ENCODE data around the gene BRPF1. TPM values are rescaled to one million over a fixed set of nuclear protein-coding genes. Genes with fewer than 3 reads are reported as not detected.

Gene BRPF1
- total and polyA plus RNA-seq, 2 donors from 2014 or later = 6.2 to 22.4 TPM

DNA sequence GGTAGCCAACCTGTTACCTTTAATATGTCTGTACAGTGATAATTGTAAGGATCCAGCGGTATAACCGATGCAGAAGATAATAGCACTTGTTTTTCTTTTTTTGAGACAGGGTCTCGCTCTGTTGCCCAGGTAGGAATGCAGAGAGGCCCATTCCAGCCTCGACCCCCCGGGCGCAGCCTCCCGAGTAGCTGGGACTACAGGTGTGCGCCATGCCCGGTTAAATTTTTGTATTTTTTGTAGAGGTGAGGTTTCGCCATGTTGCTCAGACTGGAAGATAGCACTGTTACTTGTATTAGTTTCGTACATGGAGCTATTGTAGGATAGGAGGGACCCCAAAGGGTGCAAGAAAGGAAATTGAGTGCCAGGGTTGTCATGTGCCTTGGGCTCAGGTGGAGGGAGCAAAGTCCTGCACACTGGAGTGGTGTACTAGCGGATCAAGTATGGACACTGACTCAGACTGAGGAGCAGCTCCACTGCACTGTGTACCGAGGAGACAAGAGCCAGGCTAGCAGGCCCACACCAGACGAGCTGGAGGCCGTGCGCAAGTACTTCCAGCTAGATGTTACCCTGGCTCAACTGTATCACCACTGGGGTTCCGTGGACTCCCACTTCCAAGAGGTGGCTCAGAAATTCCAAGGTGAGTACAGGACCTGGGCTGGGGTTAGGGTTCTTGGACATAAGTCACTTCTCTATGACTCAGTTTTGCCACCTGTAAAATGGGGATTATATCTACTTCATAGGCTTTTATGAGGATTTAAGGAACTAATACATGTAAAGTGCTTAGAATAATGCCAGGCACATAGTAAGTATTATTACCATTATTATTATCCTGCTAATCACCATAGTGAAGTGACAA lies 19.2 kb downstream of the BRPF1 start:
- H3K9me3 ChIP-seq (ENCODE audit: control insufficient read depth in 2 of 3, insufficient read depth in 1 of 3, low read length in 3 of 3) = no peaks in the 10 kb centered on the region
- peaks cover 0 to 21% (median 14%) of the 10 kb centered on the region in 3 donors for H3K4me1 ChIP-seq (ENCODE audit: control insufficient read depth in 2 of 3, insufficient read depth in 2 of 3, low read depth in 1 of 3, low read length in 3 of 3)
- peak overlapping the region; percentile 85 to 91 (median 87) for H3K4me3 ChIP-seq (ENCODE audit: low read length in 3 of 3)
- no peak for FAIRE-seq
- H3K36me3 ChIP-seq (ENCODE audit: control insufficient read depth in 2 of 3, insufficient read depth in 3 of 3, low read length in 3 of 3) = peaks cover 7 to 35% (median 28%) of the 10 kb centered on the region in 3 donors
- peak overlapping the region; percentile 86 to 91 for H3K27ac ChIP-seq (ENCODE audit: low read depth in 2 of 2, low read length in 2 of 2)
- peak overlapping the region; percentile 19 to 85 (median 82) for H3K9ac ChIP-seq (ENCODE audit: low read length in 3 of 3)
- peak in 3 of 5 donors; percentile 40 to 50 (median 49) for DNase-seq
- TF ChIP-seq, protein P1, sequence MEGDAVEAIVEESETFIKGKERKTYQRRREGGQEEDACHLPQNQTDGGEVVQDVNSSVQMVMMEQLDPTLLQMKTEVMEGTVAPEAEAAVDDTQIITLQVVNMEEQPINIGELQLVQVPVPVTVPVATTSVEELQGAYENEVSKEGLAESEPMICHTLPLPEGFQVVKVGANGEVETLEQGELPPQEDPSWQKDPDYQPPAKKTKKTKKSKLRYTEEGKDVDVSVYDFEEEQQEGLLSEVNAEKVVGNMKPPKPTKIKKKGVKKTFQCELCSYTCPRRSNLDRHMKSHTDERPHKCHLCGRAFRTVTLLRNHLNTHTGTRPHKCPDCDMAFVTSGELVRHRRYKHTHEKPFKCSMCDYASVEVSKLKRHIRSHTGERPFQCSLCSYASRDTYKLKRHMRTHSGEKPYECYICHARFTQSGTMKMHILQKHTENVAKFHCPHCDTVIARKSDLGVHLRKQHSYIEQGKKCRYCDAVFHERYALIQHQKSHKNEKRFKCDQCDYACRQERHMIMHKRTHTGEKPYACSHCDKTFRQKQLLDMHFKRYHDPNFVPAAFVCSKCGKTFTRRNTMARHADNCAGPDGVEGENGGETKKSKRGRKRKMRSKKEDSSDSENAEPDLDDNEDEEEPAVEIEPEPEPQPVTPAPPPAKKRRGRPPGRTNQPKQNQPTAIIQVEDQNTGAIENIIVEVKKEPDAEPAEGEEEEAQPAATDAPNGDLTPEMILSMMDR (IDR thresholded peaks at IDR 0.05; ENCODE audit: borderline replicate concordance, extremely low read depth, insufficient read depth) = no peak
- H3K27me3 ChIP-seq (ENCODE audit: control insufficient read depth, insufficient read depth, low read length) = no peaks in the 10 kb centered on the region
- intact Hi-C loops (cut with DNase I) = no loop called here

GRCh38 chr3:9754678-9755077 lies 23.1 kb downstream of the BRPF1 start:
- FAIRE-seq (no peak), DNase-seq (no peak)
- TF ChIP-seq, protein P1 (IDR thresholded peaks at IDR 0.05; ENCODE audit: borderline replicate concordance, extremely low read depth, insufficient read depth) = no peak
- Histone ChIP-seq H3K27ac (ENCODE audit: low read depth in 2 of 2, low read length in 2 of 2) (peak overlapping the region in 1 of 2 donors; percentile 10), H3K9ac (ENCODE audit: low read length in 3 of 3) (no peak overlapping the region), H3K4me1 (ENCODE audit: control insufficient read depth in 2 of 3, insufficient read depth in 2 of 3, low read depth in 1 of 3, low read length in 3 of 3) (peaks cover 0 to 18% (median 14%) of the 10 kb centered on the region in 3 donors), H3K27me3 (ENCODE audit: control insufficient read depth, insufficient read depth, low read length) (no peaks in the 10 kb centered on the region), H3K9me3 (ENCODE audit: control insufficient read depth in 2 of 3, insufficient read depth in 1 of 3, low read length in 3 of 3) (no peaks in the 10 kb centered on the region), H3K4me3 (ENCODE audit: low read length in 3 of 3) (no peak overlapping the region), H3K36me3 (ENCODE audit: control insufficient read depth in 2 of 3, insufficient read depth in 3 of 3, low read length in 3 of 3) (peaks cover 6 to 43% (median 26%) of the 10 kb centered on the region in 3 donors)
- intact Hi-C loops (cut with DNase I) = no loop called here

- H3K36me3 ChIP-seq (ENCODE audit: control insufficient read depth in 2 of 3, insufficient read depth in 3 of 3, low read length in 3 of 3) = peaks cover 6 to 30% (median 21%) of the 10 kb centered on the region in 3 donors
- H3K9me3 ChIP-seq (ENCODE audit: control insufficient read depth in 2 of 3, insufficient read depth in 1 of 3, low read length in 3 of 3) = no peaks in the 10 kb centered on the region
- no peak overlapping the region for H3K9ac ChIP-seq (ENCODE audit: low read length in 3 of 3)
- DNase-seq = no peak
- H3K4me3 ChIP-seq (ENCODE audit: low read length in 3 of 3) = no peak overlapping the region
- TF ChIP-seq, protein P1 (IDR thresholded peaks at IDR 0.05; ENCODE audit: borderline replicate concordance, extremely low read depth, insufficient read depth) = no peak
- no peak overlapping the region for H3K27ac ChIP-seq (ENCODE audit: low read depth in 2 of 2, low read length in 2 of 2)
- no peaks in the 10 kb centered on the region for H3K27me3 ChIP-seq (ENCODE audit: control insufficient read depth, insufficient read depth, low read length)
- peaks cover 0 to 4% (median 3%) of the 10 kb centered on the region in 3 donors for H3K4me1 ChIP-seq (ENCODE audit: control insufficient read depth in 2 of 3, insufficient read depth in 2 of 3, low read depth in 1 of 3, low read length in 3 of 3)
- FAIRE-seq = no peak
- intact Hi-C loops (cut with DNase I) = no loop called here
These were observed 25.9 kb downstream of the BRPF1 start for GRCh38 chr3:9757427-9757826.

Measured in kidney (tissue), 14 donors.